ENCODE results near the gene WRNIP1. TPM values are rescaled to one million over a fixed set of nuclear protein-coding genes. Genes with fewer than 3 reads are reported as not detected.

WRNIP1 gene
- total and polyA plus RNA-seq, 2 of the 13 experiments (the other 11 are each of a cell fraction or from before 2014, with no cell fraction given), result 77.7 to 90.3 TPM

- TF ChIP-seq JDP2 (CRISPR knock-in tag; IDR thresholded peaks at IDR 0.05; ENCODE audit: borderline replicate concordance) (no peak; the same call in 1 of the 2 replicates), REL (CRISPR knock-in tag; conservative IDR thresholded peaks at IDR 0.05) (no peak; the same call in 1 of the 2 replicates), MEF2D (CRISPR knock-in tag; IDR thresholded peaks at IDR 0.05) (no peak), NPAS2 (CRISPR knock-in tag; IDR thresholded peaks at IDR 0.05; ENCODE audit: borderline replicate concordance) (no peak), SKIL (CRISPR knock-in tag; IDR thresholded peaks at IDR 0.05; ENCODE audit: borderline replicate concordance) (no peak), TRAFD1 (CRISPR knock-in tag; IDR thresholded peaks at IDR 0.05; ENCODE audit: borderline replicate concordance) (no peak), NFE2L2 (IDR thresholded peaks at IDR 0.05; ENCODE audit: low read length) (no peak), SRSF9 (IDR thresholded peaks at IDR 0.05; ENCODE audit: borderline replicate concordance, insufficient read depth, low read depth, low read length, poor library complexity, severe bottlenecking) (no peak), RAD51 (IDR thresholded peaks at IDR 0.05; ENCODE audit: borderline replicate concordance) (no peak), MBD4 (IDR thresholded peaks at IDR 0.05; ENCODE audit: borderline replicate concordance, low read length) (no peak), HOXD1 (CRISPR knock-in tag; IDR thresholded peaks at IDR 0.05) (peak; percentile 65; the same call in 1 of the 2 replicates), BORCS8-MEF2B (CRISPR knock-in tag; IDR thresholded peaks at IDR 0.05) (peak; percentile 99), FOXK1 (CRISPR knock-in tag; IDR thresholded peaks at IDR 0.05; ENCODE audit: borderline replicate concordance, low read depth) (peak; percentile 80), POLR2G (IDR thresholded peaks at IDR 0.05; ENCODE audit: low read depth, low read length) (peak; percentile 91), DR1 (CRISPR knock-in tag; IDR thresholded peaks at IDR 0.05) (peak; percentile 50; the same call in 1 of the 2 replicates)
- TF ChIP-seq, protein P1, sequence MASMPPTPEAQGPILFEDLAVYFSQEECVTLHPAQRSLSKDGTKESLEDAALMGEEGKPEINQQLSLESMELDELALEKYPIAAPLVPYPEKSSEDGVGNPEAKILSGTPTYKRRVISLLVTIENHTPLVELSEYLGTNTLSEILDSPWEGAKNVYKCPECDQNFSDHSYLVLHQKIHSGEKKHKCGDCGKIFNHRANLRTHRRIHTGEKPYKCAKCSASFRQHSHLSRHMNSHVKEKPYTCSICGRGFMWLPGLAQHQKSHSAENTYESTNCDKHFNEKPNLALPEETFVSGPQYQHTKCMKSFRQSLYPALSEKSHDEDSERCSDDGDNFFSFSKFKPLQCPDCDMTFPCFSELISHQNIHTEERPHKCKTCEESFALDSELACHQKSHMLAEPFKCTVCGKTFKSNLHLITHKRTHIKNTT (CRISPR knock-in tag; IDR thresholded peaks at IDR 0.05), result peak; percentile 43; the same call in 1 of the 2 replicates
- TF ChIP-seq, protein P2, sequence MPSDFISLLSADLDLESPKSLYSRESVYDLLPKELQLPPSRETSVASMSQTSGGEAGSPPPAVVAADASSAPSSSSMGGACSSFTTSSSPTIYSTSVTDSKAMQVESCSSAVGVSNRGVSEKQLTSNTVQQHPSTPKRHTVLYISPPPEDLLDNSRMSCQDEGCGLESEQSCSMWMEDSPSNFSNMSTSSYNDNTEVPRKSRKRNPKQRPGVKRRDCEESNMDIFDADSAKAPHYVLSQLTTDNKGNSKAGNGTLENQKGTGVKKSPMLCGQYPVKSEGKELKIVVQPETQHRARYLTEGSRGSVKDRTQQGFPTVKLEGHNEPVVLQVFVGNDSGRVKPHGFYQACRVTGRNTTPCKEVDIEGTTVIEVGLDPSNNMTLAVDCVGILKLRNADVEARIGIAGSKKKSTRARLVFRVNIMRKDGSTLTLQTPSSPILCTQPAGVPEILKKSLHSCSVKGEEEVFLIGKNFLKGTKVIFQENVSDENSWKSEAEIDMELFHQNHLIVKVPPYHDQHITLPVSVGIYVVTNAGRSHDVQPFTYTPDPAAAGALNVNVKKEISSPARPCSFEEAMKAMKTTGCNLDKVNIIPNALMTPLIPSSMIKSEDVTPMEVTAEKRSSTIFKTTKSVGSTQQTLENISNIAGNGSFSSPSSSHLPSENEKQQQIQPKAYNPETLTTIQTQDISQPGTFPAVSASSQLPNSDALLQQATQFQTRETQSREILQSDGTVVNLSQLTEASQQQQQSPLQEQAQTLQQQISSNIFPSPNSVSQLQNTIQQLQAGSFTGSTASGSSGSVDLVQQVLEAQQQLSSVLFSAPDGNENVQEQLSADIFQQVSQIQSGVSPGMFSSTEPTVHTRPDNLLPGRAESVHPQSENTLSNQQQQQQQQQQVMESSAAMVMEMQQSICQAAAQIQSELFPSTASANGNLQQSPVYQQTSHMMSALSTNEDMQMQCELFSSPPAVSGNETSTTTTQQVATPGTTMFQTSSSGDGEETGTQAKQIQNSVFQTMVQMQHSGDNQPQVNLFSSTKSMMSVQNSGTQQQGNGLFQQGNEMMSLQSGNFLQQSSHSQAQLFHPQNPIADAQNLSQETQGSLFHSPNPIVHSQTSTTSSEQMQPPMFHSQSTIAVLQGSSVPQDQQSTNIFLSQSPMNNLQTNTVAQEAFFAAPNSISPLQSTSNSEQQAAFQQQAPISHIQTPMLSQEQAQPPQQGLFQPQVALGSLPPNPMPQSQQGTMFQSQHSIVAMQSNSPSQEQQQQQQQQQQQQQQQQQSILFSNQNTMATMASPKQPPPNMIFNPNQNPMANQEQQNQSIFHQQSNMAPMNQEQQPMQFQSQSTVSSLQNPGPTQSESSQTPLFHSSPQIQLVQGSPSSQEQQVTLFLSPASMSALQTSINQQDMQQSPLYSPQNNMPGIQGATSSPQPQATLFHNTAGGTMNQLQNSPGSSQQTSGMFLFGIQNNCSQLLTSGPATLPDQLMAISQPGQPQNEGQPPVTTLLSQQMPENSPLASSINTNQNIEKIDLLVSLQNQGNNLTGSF (CRISPR knock-in tag; IDR thresholded peaks at IDR 0.05), result peak; percentile 92; the same call in 1 of the 2 replicates
Measured at GRCh38 chr6:2765166-2765895, at the start of gene WRNIP1 (continued).

All from HepG2 (cell line).